ENCODE results near the gene GSG1L. TPM values are rescaled to one million over a fixed set of nuclear protein-coding genes. Genes with fewer than 3 reads are reported as not detected.

The GSG1L gene
- total RNA-seq, 2 experiments from 2014 or later, result not detected

DNA sequence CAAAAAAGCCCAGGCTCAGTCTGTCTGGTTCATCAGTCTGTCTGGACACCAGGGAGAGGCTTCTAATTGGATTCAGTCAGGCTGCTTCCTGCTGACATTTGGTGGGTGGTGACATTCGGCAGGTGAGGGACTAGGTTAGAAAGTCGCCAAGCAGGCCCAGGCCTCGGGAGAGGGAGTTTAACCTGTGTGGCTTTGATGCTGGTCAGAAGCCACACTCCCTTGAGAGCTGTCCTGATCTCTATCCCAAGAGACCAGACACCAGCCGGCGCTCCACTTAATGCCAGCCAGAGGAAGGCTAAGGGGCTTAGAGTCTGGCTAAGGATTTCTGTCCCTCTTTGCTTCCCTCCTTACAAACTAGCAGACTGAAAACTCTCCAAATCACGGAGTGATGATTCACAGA lies 135.0 kb downstream of the GSG1L start:
- Mint-ChIP-seq H3K27ac (no peak overlapping the region), H3K4me3 (no peak overlapping the region), H3K4me1 (no peaks in the 10 kb centered on the region), H3K9me3 (ENCODE audit: low read depth) (peaks cover 2% of the 10 kb centered on the region), H3K27me3 (peaks cover 20% of the 10 kb centered on the region), H3K36me3 (ENCODE audit: low read depth) (no peaks in the 10 kb centered on the region)
- intact Hi-C loops (cut with DNase I, micrococcal nuclease), result no loop called here
- DNase-seq (no peak), ATAC-seq (no peak)
- ChIA-PET CTCF (interaction anchor here (0.7 kb wide), 1 partner anchor 1792 kb away, joined by 3 read pairs; no protein-coding TSS in a partner anchor), POLR2A (no interaction called here)

- no peaks in the 10 kb centered on the region for H3K9me3 Mint-ChIP-seq (ENCODE audit: low read depth)
- no peak overlapping the region for H3K27ac Mint-ChIP-seq
- DNase-seq (no peak), ATAC-seq (no peak)
- H3K27me3 Mint-ChIP-seq, result peaks cover 25% of the 10 kb centered on the region
- no peak overlapping the region for H3K4me3 Mint-ChIP-seq
- ChIA-PET POLR2A (no interaction called here), CTCF (no interaction called here)
- intact Hi-C loops (cut with DNase I, micrococcal nuclease), result no loop called here
- no peaks in the 10 kb centered on the region for H3K4me1 Mint-ChIP-seq
- no peaks in the 10 kb centered on the region for H3K36me3 Mint-ChIP-seq (ENCODE audit: low read depth)
These were observed 136.1 kb downstream of the GSG1L start for GRCh38 chr16:27927266-27927901.

GRCh38 chr16:27925612-27926011 lies 137.9 kb downstream of the GSG1L start:
- intact Hi-C loops (cut with DNase I, micrococcal nuclease), result no loop called here
- CTCF ChIA-PET, result no interaction called here
- H3K36me3 Mint-ChIP-seq (ENCODE audit: low read depth), result no peaks in the 10 kb centered on the region

GRCh38 chr16:27924411-27925118 lies 138.9 kb downstream of the GSG1L start:
- no peak for DNase-seq
- no peaks in the 10 kb centered on the region for H3K36me3 Mint-ChIP-seq (ENCODE audit: low read depth)
- POLR2A ChIA-PET, result no interaction called here

More at GRCh38 chr16:27925612-27926011, 137.9 kb downstream of the GSG1L start:
- POLR2A ChIA-PET, result no interaction called here
- Mint-ChIP-seq H3K9me3 (ENCODE audit: low read depth) (no peaks in the 10 kb centered on the region), H3K27me3 (peaks cover 41% of the 10 kb centered on the region), H3K27ac (no peak overlapping the region), H3K4me3 (no peak overlapping the region), H3K4me1 (no peaks in the 10 kb centered on the region)
- DNase-seq (no peak), ATAC-seq (no peak)

DNA sequence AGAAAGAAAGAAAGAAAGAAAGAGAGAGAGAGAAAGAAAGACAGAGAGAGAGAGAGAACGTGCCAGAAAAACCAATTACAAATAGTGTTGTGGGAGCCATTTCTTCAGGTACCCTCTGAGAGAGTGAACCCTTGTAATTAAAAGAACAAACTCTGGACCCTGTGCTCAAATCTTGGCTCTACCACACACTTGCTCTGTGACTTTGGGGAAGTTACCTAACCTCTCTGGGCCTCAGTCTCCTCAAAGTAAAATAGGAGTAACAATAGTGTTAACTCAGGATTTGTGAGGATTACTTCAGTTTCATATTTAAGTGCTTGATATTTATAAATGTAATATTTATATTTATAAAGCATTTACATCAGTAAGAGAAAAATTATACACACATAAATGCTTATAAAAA lies 139.8 kb downstream of the GSG1L start:
- H3K27ac Mint-ChIP-seq, result no peak overlapping the region
- peaks cover 51% of the 10 kb centered on the region for H3K27me3 Mint-ChIP-seq
- ATAC-seq (no peak), DNase-seq (no peak)
- no peak overlapping the region for H3K4me3 Mint-ChIP-seq
- CTCF ChIA-PET, result no interaction called here
- POLR2A ChIA-PET, result no interaction called here
- intact Hi-C loops (cut with DNase I, micrococcal nuclease), result no loop called here
- H3K9me3 Mint-ChIP-seq (ENCODE audit: low read depth), result no peaks in the 10 kb centered on the region
- no peaks in the 10 kb centered on the region for H3K4me1 Mint-ChIP-seq
- H3K36me3 Mint-ChIP-seq (ENCODE audit: low read depth), result no peaks in the 10 kb centered on the region

More at GRCh38 chr16:27924411-27925118, 138.9 kb downstream of the GSG1L start:
- no peak overlapping the region for H3K4me3 Mint-ChIP-seq
- no peak overlapping the region for H3K27ac Mint-ChIP-seq
- peaks cover 46% of the 10 kb centered on the region for H3K27me3 Mint-ChIP-seq
- H3K9me3 Mint-ChIP-seq (ENCODE audit: low read depth), result no peaks in the 10 kb centered on the region
- peak; percentile 68 for ATAC-seq
- intact Hi-C loops (cut with DNase I, micrococcal nuclease), result no loop called here
- H3K4me1 Mint-ChIP-seq, result no peaks in the 10 kb centered on the region
- CTCF ChIA-PET, result no interaction called here

GRCh38 chr16:27922433-27922832 lies 141.1 kb downstream of the GSG1L start:
- ATAC-seq (no peak), DNase-seq (no peak)
- Mint-ChIP-seq H3K27ac (no peak overlapping the region), H3K4me3 (no peak overlapping the region), H3K4me1 (no peaks in the 10 kb centered on the region), H3K27me3 (peaks cover 47% of the 10 kb centered on the region), H3K36me3 (ENCODE audit: low read depth) (no peaks in the 10 kb centered on the region), H3K9me3 (ENCODE audit: low read depth) (no peaks in the 10 kb centered on the region)
- ChIA-PET CTCF (no interaction called here), POLR2A (no interaction called here)
- intact Hi-C loops (cut with DNase I, micrococcal nuclease), result no loop called here

DNA sequence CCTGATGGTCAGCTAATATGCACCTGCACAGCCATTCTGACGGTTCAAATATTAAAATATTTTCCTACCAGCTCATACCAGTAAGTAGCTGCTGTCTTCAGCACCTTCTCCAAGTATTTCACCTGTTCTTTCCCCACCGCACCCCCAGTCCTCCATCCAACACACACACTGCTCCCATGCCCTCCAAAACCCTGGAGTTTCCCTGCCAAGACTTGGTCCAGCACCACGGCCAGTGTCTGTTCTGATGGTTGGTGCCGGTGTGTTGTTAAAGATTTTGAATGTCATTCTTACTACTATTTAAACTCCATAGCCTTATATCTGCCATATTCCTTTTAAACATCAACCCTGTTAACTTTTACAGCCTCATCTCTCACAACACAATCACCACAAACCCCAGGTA lies 142.4 kb downstream of the GSG1L start:
- no peak overlapping the region for H3K27ac Mint-ChIP-seq
- ChIA-PET POLR2A (no interaction called here), CTCF (no interaction called here)
- no peak overlapping the region for H3K4me3 Mint-ChIP-seq
- H3K9me3 Mint-ChIP-seq (ENCODE audit: low read depth), result no peaks in the 10 kb centered on the region
- H3K4me1 Mint-ChIP-seq, result no peaks in the 10 kb centered on the region
- peaks cover 50% of the 10 kb centered on the region for H3K27me3 Mint-ChIP-seq
- H3K36me3 Mint-ChIP-seq (ENCODE audit: low read depth), result no peaks in the 10 kb centered on the region
- ATAC-seq (no peak), DNase-seq (no peak)
- intact Hi-C loops (cut with DNase I, micrococcal nuclease), result no loop called here

DNA sequence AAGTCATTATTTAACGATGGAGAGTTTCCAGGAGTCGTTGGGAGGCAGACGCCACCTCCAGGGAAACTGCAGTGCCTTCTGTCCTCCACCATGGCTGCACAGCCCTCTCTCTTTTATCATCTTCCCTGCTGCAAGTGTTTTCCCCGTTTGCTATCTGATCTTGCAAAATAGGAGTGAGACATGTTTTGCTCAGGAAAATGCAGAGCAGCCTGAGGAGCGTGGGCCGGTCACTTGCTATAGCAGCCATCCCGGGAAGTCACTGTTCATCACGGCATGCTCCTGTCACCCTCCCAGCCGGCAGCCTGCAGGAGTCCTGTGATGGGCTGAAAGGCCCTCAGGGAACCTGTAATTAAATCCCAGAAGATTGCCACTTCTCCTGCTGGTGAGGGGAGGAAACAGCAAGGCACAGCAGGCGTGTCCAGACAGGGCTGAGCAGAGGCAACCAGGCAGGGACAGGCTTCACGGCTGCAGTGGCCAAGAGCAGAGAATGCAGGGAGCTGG lies 143.1 kb downstream of the GSG1L start:
- DNase-seq (no peak), ATAC-seq (no peak)
- peaks cover 45% of the 10 kb centered on the region for H3K27me3 Mint-ChIP-seq
- ChIA-PET CTCF (no interaction called here), POLR2A (no interaction called here)
- H3K4me1 Mint-ChIP-seq, result no peaks in the 10 kb centered on the region
- H3K27ac Mint-ChIP-seq, result no peak overlapping the region
- no peaks in the 10 kb centered on the region for H3K9me3 Mint-ChIP-seq (ENCODE audit: low read depth)
- intact Hi-C loops (cut with DNase I, micrococcal nuclease), result no loop called here
- no peaks in the 10 kb centered on the region for H3K36me3 Mint-ChIP-seq (ENCODE audit: low read depth)
- no peak overlapping the region for H3K4me3 Mint-ChIP-seq

- ChIA-PET CTCF (interaction anchor here (0.6 kb wide), 1 partner anchor 13 kb away, joined by 3 read pairs; no protein-coding TSS in a partner anchor), POLR2A (no interaction called here)
- ATAC-seq, result no peak
- Mint-ChIP-seq H3K9me3 (ENCODE audit: low read depth) (no peaks in the 10 kb centered on the region), H3K4me3 (no peak overlapping the region), H3K27me3 (peaks cover 43% of the 10 kb centered on the region), H3K4me1 (no peaks in the 10 kb centered on the region), H3K36me3 (ENCODE audit: low read depth) (no peaks in the 10 kb centered on the region), H3K27ac (no peak overlapping the region)
- DNase-seq, result no peak
- intact Hi-C loops (cut with DNase I, micrococcal nuclease), result no loop called here
These were observed 144.8 kb downstream of the GSG1L start for GRCh38 chr16:27918755-27919154.

GRCh38 chr16:27917949-27918348 lies 145.6 kb downstream of the GSG1L start:
- ATAC-seq (no peak), DNase-seq (no peak)
- CTCF ChIA-PET, result interaction anchor here (1.0 kb wide), 1 partner anchor 11 kb away, joined by 3 read pairs; no protein-coding TSS in a partner anchor
- POLR2A ChIA-PET, result no interaction called here
- Mint-ChIP-seq H3K4me3 (no peak overlapping the region), H3K9me3 (ENCODE audit: low read depth) (no peaks in the 10 kb centered on the region), H3K4me1 (no peaks in the 10 kb centered on the region), H3K27ac (no peak overlapping the region), H3K27me3 (peaks cover 44% of the 10 kb centered on the region), H3K36me3 (ENCODE audit: low read depth) (no peaks in the 10 kb centered on the region)
- intact Hi-C loops (cut with DNase I, micrococcal nuclease), result no loop called here

- intact Hi-C loops (cut with DNase I, micrococcal nuclease), result no loop called here
- Mint-ChIP-seq H3K27me3 (peaks cover 12% of the 10 kb centered on the region), H3K36me3 (ENCODE audit: low read depth) (no peaks in the 10 kb centered on the region), H3K4me3 (no peak overlapping the region), H3K4me1 (no peaks in the 10 kb centered on the region), H3K9me3 (ENCODE audit: low read depth) (no peaks in the 10 kb centered on the region), H3K27ac (no peak overlapping the region)
- ATAC-seq (no peak), DNase-seq (no peak)
- ChIA-PET CTCF (no interaction called here), POLR2A (no interaction called here)
These were observed 152.0 kb downstream of the GSG1L start for GRCh38 chr16:27911486-27911885.

DNA sequence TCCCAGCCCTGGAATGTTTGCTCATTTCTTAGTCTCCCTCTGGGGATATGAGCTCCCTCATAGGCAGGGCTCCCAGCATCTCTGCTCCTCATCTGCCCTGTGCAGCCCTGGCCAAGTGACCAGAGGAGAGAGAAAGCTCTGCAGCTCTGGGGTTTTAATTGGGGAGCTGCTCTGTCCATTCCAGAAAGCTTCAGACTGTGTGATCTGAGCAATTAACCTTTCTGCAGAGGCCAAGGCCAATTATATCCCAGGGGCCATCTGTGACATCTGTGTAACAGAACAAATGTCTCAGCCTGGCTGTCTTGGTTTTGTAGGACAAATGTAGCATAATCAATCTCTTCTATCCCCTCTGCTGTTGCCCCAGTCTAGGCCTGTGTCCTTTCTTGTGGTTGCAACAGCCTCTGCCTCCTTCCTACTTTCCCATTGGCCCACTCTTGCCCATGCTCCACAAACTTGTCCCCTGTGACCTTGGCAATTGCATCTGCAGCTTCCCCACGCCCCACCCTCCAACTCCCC lies 156.0 kb downstream of the GSG1L start:
- DNase-seq (no peak), ATAC-seq (no peak)
- intact Hi-C loops (cut with DNase I, micrococcal nuclease), result no loop called here
- Mint-ChIP-seq H3K9me3 (ENCODE audit: low read depth) (no peaks in the 10 kb centered on the region), H3K36me3 (ENCODE audit: low read depth) (no peaks in the 10 kb centered on the region), H3K4me1 (no peaks in the 10 kb centered on the region), H3K27me3 (peaks cover 2% of the 10 kb centered on the region), H3K27ac (no peak overlapping the region), H3K4me3 (no peak overlapping the region)
- POLR2A ChIA-PET, result no interaction called here
- CTCF ChIA-PET, result no interaction called here

Data from activated CD4-positive, alpha-beta T cell treated with anti-CD3 and anti-CD28 coated beads for 36 hours (primary cell).